CD8-positive, alpha-beta memory T cell (primary cell): ENCODE measurements around the gene ATP9A. TPM values are rescaled to one million over a fixed set of nuclear protein-coding genes. Genes with fewer than 3 reads are reported as not detected.

Source experiments
- CTCF ChIA-PET: fragments of 350-600 bp; sonication (Branson Sonifier 250); formaldehyde crosslinking; loops from one replicate; lab custom pipeline; 2021; ENCODE audit warnings: antibody characterized with exemption; lab: Charles Lee
- POLR2A ChIA-PET: fragments of 350-600 bp; sonication (Branson Sonifier 250); formaldehyde crosslinking; loops from one replicate; lab custom pipeline; 2021; ENCODE audit warnings: antibody characterized with exemption; lab: Charles Lee
- DNase-seq, 5 donors: peaks; one replicate each; pipeline versions ENCODE4 v3.0.0 to v3.0.0-alpha.2; 2020 to 2022; ENCODE audit warnings: mixed read lengths in 1 of 5
- H3K27ac ChIP-seq: one replicate; pipeline ENCODE4 v1.7.0; 2013; ENCODE audit warnings: low read depth, mild to moderate bottlenecking, low read length, moderate library complexity
- H3K27me3 ChIP-seq: 2 replicates; pipeline ENCODE4 v1.7.0; 2013; ENCODE audit warnings: low read length, mild to moderate bottlenecking; ENCODE audit not compliant: insufficient read depth, poor library complexity, severe bottlenecking
- H3K36me3 ChIP-seq: 2 replicates; pipeline ENCODE4 v1.7.0; 2013; ENCODE audit warnings: mild to moderate bottlenecking, low read length, moderate library complexity; ENCODE audit not compliant: insufficient read depth
- H3K4me1 ChIP-seq: 2 replicates; pipeline ENCODE4 v1.7.0; 2013; ENCODE audit warnings: mild to moderate bottlenecking, low read length, moderate library complexity; ENCODE audit not compliant: insufficient read depth
- H3K4me3 ChIP-seq: 2 replicates; pipeline ENCODE4 v1.7.0; 2013; ENCODE audit warnings: mild to moderate bottlenecking, low read length
- H3K9me3 ChIP-seq: 2 replicates; pipeline ENCODE4 v1.7.0; 2013; ENCODE audit warnings: mild to moderate bottlenecking, low read length
- H3K27ac Mint-ChIP-seq, 8 donors: one replicate each; pipeline ENCODE4 v1.8.0; 2020 to 2021; ENCODE audit warnings: mixed read lengths in 8 of 8, mild to moderate bottlenecking in 6 of 8, inconsistent platforms in 3 of 8, moderate library complexity in 3 of 8
- H3K27me3 Mint-ChIP-seq, 2 donors: one replicate each; pipeline ENCODE4 v1.8.0; 2020 to 2021; ENCODE audit warnings: mixed read lengths in 2 of 2, mild to moderate bottlenecking in 1 of 2, moderate library complexity in 1 of 2
- H3K36me3 Mint-ChIP-seq, 3 donors: one replicate each; pipeline ENCODE4 v1.8.0; 2020 to 2021; ENCODE audit warnings: mixed read lengths in 3 of 3, inconsistent platforms in 1 of 3, mild to moderate bottlenecking in 1 of 3
- H3K4me1 Mint-ChIP-seq, 3 donors: one replicate each; pipeline ENCODE4 v1.8.0; 2020 to 2021; ENCODE audit warnings: mixed read lengths in 3 of 3, inconsistent platforms in 1 of 3, mild to moderate bottlenecking in 1 of 3
- H3K4me3 Mint-ChIP-seq, 7 donors: one replicate each; pipeline ENCODE4 v1.8.0; 2020 to 2021; ENCODE audit warnings: mixed read lengths in 7 of 7, mild to moderate bottlenecking in 6 of 7, moderate library complexity in 4 of 7, inconsistent platforms in 2 of 7
- H3K9me3 Mint-ChIP-seq, 5 donors: one replicate each; pipeline ENCODE4 v1.8.0; 2020 to 2022; ENCODE audit warnings: mixed read lengths in 5 of 5, mild to moderate bottlenecking in 3 of 5, moderate library complexity in 2 of 5, inconsistent platforms in 1 of 5
- polyA plus RNA-seq: library from polyadenylated mRNA; unstranded; fragments of 300-500 nt; fragmentation: Illumina TruSeq; gene quantifications from one replicate; pipeline ENCODE4 v1.2.3, GENCODE V29; 2021
- total RNA-seq, 2 experiments: library from RNA; stranded (reverse); gene quantifications; one replicate each; pipeline ENCODE4 v1.2.3, GENCODE V29; 2021

ATP9A gene
- total and polyA plus RNA-seq, 3 experiments from 2014 or later, result 0.46 to 2.3 (median 2.0) TPM

DNA sequence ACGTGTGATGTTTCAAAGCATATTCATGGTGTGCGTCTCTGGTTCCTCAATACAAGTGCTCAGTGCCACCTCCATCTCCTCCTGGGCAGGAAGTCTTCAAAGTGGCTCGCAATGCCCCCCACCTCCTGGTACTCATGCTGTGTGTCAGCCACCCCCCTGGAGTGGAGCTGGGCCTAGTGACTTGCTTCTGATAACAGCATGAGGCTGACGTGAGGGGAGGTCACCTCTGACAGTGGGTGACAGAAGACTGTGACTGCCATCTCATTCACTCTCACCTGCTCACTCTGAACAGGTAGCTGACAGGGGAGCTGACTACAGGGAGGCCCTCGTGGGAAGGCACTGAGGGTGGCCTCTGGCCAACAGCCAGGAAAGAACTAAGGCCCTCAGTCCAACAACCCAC lies 133.3 kb downstream of the ATP9A start:
- Histone ChIP-seq H3K4me1 (peaks cover 10% of the 10 kb centered on the region), H3K4me3 (no peak overlapping the region), H3K36me3 (no peaks in the 10 kb centered on the region), H3K9me3 (no peaks in the 10 kb centered on the region), H3K27ac (no peak overlapping the region), H3K27me3 (no peaks in the 10 kb centered on the region)
- no peak for DNase-seq
- ChIA-PET POLR2A (no interaction called here), CTCF (no interaction called here)
- Mint-ChIP-seq H3K27me3 (peaks cover 26 to 48% of the 10 kb centered on the region in 2 donors), H3K4me1 (peaks cover 17 to 25% (median 23%) of the 10 kb centered on the region in 3 donors), H3K27ac (no peak overlapping the region), H3K9me3 (no peaks in the 10 kb centered on the region), H3K4me3 (no peak overlapping the region), H3K36me3 (peaks cover 0 to 4% (median 2%) of the 10 kb centered on the region in 3 donors)

DNA sequence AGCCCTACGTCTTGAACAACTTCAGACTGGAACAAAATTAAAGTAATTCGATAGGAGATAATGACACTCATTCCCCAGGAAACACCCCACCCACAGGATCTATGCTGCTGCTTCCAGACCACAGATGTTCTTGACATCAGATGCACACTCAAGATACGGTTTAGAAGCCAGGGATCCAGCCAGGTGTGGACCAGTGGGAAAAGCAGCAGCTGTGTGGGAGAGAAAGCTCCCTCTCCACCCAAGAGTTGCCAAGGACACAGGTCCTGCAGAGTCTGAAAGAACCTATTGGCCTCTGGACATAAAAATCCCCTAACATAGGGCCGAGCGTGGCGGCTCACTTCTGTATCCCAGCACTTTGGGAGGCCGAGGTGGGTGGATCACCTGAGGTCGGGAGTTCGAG lies 133.9 kb downstream of the ATP9A start:
- ChIA-PET POLR2A (no interaction called here), CTCF (no interaction called here)
- Histone ChIP-seq H3K9me3 (no peaks in the 10 kb centered on the region), H3K27me3 (no peaks in the 10 kb centered on the region), H3K27ac (no peak overlapping the region), H3K4me1 (peaks cover 10% of the 10 kb centered on the region), H3K36me3 (no peaks in the 10 kb centered on the region), H3K4me3 (no peak overlapping the region)
- Mint-ChIP-seq H3K4me1 (peaks cover 22 to 28% (median 22%) of the 10 kb centered on the region in 3 donors), H3K27ac (no peak overlapping the region), H3K9me3 (no peaks in the 10 kb centered on the region), H3K4me3 (no peak overlapping the region), H3K36me3 (peaks cover 0 to 4% (median 2%) of the 10 kb centered on the region in 3 donors), H3K27me3 (peaks cover 25 to 48% of the 10 kb centered on the region in 2 donors)
- DNase-seq, result no peak

DNA sequence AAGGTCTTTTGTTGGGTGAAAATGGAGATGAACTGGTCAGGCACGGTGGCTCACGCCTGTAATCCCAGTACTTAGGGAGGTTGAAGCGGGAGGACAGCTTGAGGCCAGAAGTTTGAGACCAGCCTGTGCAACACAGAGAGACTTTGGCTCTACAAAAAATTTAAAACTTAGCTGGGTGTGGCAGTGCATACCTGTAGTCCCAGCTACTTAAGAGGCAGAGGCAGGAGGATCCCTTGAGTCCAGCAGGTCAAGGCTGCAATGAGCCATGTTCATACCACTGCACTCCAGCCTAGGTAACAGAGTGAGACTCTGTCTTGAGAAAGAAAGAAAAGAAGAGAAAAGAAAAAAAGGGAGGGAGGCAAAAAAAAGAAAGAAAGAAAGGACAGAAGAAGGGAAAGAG lies 134.8 kb downstream of the ATP9A start:
- ChIA-PET POLR2A (interaction anchor here (1.0 kb wide), 1 partner anchor 11 kb away, joined by 5 read pairs; no protein-coding TSS in a partner anchor), CTCF (no interaction called here)
- H3K4me3 Mint-ChIP-seq, result no peak overlapping the region
- Histone ChIP-seq H3K9me3 (no peaks in the 10 kb centered on the region), H3K4me1 (peaks cover 10% of the 10 kb centered on the region), H3K27me3 (no peaks in the 10 kb centered on the region), H3K27ac (no peak overlapping the region), H3K4me3 (no peak overlapping the region), H3K36me3 (no peaks in the 10 kb centered on the region)
- DNase-seq, result no peak
- no peaks in the 10 kb centered on the region for H3K9me3 Mint-ChIP-seq
- H3K4me1 Mint-ChIP-seq, result peaks cover 23 to 32% (median 28%) of the 10 kb centered on the region in 3 donors
- peaks cover 24 to 53% of the 10 kb centered on the region in 2 donors for H3K27me3 Mint-ChIP-seq
- H3K27ac Mint-ChIP-seq, result peak overlapping the region in 1 of 8 donors; percentile 50
- H3K36me3 Mint-ChIP-seq, result peaks cover 0 to 4% (median 2%) of the 10 kb centered on the region in 3 donors

DNA sequence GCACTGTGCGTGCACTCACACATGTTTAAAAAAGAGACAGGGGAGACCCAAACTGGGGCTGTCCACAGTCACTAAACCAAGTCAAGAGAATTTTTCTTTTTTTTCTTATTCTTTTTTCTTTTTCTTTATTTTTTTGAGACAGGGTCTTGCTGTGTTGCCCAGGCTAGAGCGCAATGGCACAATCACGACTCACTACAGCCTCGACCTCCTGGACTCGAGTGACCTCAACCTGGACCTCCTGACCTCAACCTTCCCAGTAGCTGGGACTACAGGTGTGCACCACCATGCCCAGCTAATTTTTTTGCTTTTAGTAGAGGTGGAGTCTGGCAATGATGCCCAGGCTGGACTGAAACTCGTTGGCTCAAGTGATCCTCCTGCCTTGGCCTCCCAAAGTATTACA lies 136.2 kb downstream of the ATP9A start:
- Mint-ChIP-seq H3K4me3 (no peak overlapping the region), H3K9me3 (no peaks in the 10 kb centered on the region), H3K27ac (peak overlapping the region in 1 of 8 donors; percentile 43), H3K4me1 (peaks cover 23 to 32% (median 28%) of the 10 kb centered on the region in 3 donors), H3K27me3 (peaks cover 24 to 45% of the 10 kb centered on the region in 2 donors), H3K36me3 (peaks cover 0 to 4% (median 2%) of the 10 kb centered on the region in 3 donors)
- CTCF ChIA-PET, result no interaction called here
- no peaks in the 10 kb centered on the region for H3K9me3 ChIP-seq
- H3K4me1 ChIP-seq, result peaks cover 10% of the 10 kb centered on the region
- POLR2A ChIA-PET, result no interaction called here
- no peak for DNase-seq
- H3K27me3 ChIP-seq, result no peaks in the 10 kb centered on the region
- no peak overlapping the region for H3K4me3 ChIP-seq
- no peak overlapping the region for H3K27ac ChIP-seq
- H3K36me3 ChIP-seq, result no peaks in the 10 kb centered on the region

DNA sequence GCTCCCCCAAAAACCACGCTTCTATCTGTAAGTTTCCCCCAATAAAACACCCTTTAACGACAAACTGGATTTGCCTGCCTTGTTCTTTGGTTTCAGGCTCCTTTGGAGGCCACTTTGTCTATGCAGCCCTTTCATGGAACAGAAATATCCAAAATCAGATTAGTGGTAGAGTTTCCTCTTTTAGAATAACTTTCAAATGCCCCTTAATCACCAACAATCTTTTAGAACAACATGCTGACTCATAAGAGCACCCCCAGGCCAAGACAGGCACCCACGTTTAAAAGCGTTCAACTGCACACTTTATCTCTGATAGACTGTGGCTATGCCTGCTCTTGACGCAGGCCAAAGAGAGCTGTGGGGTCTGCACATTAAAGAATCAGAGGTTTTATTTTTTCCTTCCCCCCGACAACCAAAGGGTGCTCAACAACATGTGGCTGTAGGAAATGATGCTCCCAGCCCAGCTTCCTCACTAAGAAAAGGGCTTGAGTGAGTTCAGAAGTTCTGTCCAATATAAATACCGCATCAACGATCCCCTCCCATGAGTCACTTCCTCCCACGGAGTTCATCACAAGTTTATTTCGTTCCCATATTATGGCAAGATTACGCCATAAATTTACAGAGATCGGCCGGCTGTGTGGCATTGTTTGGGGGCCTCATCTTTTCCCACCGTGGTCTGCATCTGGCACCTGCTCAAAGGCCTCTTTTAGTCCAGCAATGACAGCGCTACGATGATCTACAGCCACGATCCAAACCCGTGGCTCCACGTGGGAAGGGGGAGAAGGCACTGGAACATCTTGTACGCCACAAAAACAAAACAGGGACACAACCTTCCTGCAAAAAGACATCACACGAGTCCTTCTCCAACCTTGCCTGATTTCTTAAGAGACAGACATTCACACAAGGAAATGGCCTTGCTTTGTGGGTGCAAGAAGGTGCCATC lies 136.9 kb downstream of the ATP9A start:
- no peaks in the 10 kb centered on the region for H3K36me3 ChIP-seq
- CTCF ChIA-PET, result no interaction called here
- no peaks in the 10 kb centered on the region for H3K9me3 ChIP-seq
- no peak overlapping the region for H3K4me3 ChIP-seq
- Mint-ChIP-seq H3K4me3 (peak overlapping the region in 3 of 7 donors; percentile 4 to 59 (median 8)), H3K36me3 (peaks cover 0 to 4% (median 2%) of the 10 kb centered on the region in 3 donors), H3K27ac (peak overlapping the region in 3 of 8 donors; percentile 43 to 72 (median 56)), H3K9me3 (no peaks in the 10 kb centered on the region), H3K27me3 (peaks cover 24 to 45% of the 10 kb centered on the region in 2 donors), H3K4me1 (peaks cover 23 to 32% (median 28%) of the 10 kb centered on the region in 3 donors)
- H3K27ac ChIP-seq, result no peak overlapping the region
- POLR2A ChIA-PET, result no interaction called here
- DNase-seq, result peak in 1 of 5 donors; percentile 11
- H3K27me3 ChIP-seq, result no peaks in the 10 kb centered on the region
- H3K4me1 ChIP-seq, result peaks cover 10% of the 10 kb centered on the region

DNA sequence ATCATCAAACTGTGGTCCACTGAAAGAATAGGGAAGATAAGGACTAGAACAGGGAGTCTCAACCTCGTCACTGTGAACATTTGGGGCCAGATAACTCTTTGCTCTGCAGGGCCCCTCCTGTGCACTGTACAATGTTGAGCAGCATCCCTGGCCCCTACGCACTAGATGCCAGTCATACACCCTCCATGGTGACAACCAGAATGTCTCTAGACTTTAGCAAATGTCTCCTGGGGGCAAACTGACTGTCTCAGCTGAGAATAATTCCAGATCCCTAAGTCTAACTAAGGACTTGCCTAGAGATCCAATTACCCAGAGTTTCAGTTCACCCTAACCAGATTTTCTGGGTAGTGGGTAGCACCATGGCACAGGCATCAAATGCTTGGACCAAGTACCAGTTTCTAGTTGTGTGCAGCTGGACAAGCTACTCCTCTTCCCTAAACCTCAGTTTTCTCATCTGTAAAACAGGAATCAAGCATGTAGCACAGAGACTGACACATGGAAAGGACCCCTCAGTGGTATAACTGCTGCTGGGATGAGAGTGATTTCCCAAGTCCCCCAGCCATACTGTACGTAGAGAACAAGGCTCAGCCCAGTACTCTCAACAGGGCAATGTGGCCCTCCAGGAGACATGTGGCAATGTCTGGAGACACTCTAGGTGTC lies 138.7 kb downstream of the ATP9A start:
- Histone ChIP-seq H3K4me1 (peaks cover 10% of the 10 kb centered on the region), H3K4me3 (no peak overlapping the region), H3K36me3 (no peaks in the 10 kb centered on the region), H3K27ac (no peak overlapping the region), H3K27me3 (no peaks in the 10 kb centered on the region), H3K9me3 (no peaks in the 10 kb centered on the region)
- Mint-ChIP-seq H3K4me1 (peaks cover 25 to 32% (median 28%) of the 10 kb centered on the region in 3 donors), H3K27me3 (peaks cover 22 to 31% of the 10 kb centered on the region in 2 donors), H3K36me3 (peaks cover 0 to 4% (median 2%) of the 10 kb centered on the region in 3 donors), H3K4me3 (no peak overlapping the region), H3K9me3 (no peaks in the 10 kb centered on the region), H3K27ac (no peak overlapping the region)
- ChIA-PET POLR2A (interaction anchor here (1.0 kb wide), 1 partner anchor 32 kb away, joined by 3 read pairs; no protein-coding TSS in a partner anchor), CTCF (no interaction called here)
- DNase-seq, result no peak

DNA sequence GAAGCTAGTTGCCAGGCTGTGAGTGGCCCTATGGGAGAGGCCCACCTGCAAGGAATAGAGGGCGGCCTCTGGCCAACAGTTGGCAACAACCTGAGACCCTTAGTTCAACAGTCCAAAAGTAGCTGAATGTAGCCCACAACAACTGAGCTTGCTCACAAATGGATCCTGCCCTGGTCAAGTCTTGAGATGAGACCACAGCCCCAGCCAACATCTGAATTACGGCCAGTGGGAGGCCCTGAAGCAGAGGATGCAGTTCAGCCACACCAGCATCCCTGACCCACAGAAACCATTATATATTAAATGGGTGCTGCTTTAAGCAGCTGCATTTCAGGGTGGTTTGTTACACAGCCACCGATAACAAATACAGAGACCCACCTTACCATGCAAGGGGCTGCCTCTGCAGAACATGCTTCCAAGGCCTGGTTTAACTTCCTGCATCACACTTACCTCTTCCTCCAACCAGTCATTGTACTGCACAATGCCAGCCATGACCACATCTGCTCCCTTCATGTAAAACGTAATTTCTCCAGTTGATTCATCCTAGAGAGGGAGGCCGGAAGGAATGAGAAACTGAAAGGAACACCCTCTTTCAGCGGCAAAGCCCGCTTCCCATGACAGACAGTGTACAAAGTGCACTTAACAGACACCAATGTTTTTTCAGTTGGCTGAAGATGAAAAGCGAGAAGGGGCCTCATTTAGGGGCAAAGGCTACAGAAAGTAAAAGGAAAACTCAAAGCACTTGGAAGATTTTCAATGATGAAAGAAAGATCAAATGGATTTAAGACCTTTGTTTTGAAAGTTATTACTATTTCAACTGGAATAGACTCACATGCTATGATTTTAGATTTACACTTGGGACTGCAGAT lies 139.4 kb downstream of the ATP9A start:
- H3K4me3 ChIP-seq, result no peak overlapping the region
- CTCF ChIA-PET, result interaction anchor here (1.4 kb wide), 1 partner anchor 641 kb away, joined by 5 read pairs; no protein-coding TSS in a partner anchor
- no peaks in the 10 kb centered on the region for H3K9me3 ChIP-seq
- POLR2A ChIA-PET, result interaction anchor here (0.5 kb wide), 1 partner anchor 33 kb away, joined by 3 read pairs; no protein-coding TSS in a partner anchor
- Mint-ChIP-seq H3K27me3 (peaks cover 22 to 28% of the 10 kb centered on the region in 2 donors), H3K4me1 (peaks cover 29 to 39% (median 31%) of the 10 kb centered on the region in 3 donors), H3K27ac (peak overlapping the region in 2 of 8 donors; percentile 9 to 35), H3K4me3 (peak overlapping the region in 2 of 7 donors; percentile 27 to 28), H3K9me3 (no peaks in the 10 kb centered on the region), H3K36me3 (peaks cover 0 to 4% (median 2%) of the 10 kb centered on the region in 3 donors)
- H3K27ac ChIP-seq, result no peak overlapping the region
- H3K27me3 ChIP-seq, result no peaks in the 10 kb centered on the region
- peaks cover 10% of the 10 kb centered on the region for H3K4me1 ChIP-seq
- DNase-seq, result no peak
- no peaks in the 10 kb centered on the region for H3K36me3 ChIP-seq
